Left kidney (tissue), 8 donors: ENCODE results near the gene ARMS2. TPM values are rescaled to one million over a fixed set of nuclear protein-coding genes. Genes with fewer than 3 reads are reported as not detected.

Experiments used
- DNase-seq: peaks from one replicate; pipeline ENCODE4 v3.0.0-alpha.2; 2013
- long read RNA-seq, 8 donors: transcript quantifications; one replicate each; lab custom pipeline, GENCODE V29; 2026
- polyA plus RNA-seq: library from polyadenylated mRNA; unstranded; fragments of 120-200 nt; gene quantifications from one replicate; pipeline ENCODE4 v1.2.1, GENCODE V29; 2013; ENCODE audit not compliant: insufficient read length

ARMS2 gene, protein sequence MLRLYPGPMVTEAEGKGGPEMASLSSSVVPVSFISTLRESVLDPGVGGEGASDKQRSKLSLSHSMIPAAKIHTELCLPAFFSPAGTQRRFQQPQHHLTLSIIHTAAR
- polyA plus RNA-seq, result 0.17 TPM
- long read RNA-seq, donor 1, result 0 reads
- long read RNA-seq, donor 2, result 0 reads
- long read RNA-seq, donor 3, result 0 reads
- long read RNA-seq, donor 4, result 0 reads
- long read RNA-seq, donor 5, result 0 reads
- long read RNA-seq, donor 6, result 0 reads
- long read RNA-seq, donor 7, result 0 reads
- long read RNA-seq, donor 8, result 0 reads

DNA sequence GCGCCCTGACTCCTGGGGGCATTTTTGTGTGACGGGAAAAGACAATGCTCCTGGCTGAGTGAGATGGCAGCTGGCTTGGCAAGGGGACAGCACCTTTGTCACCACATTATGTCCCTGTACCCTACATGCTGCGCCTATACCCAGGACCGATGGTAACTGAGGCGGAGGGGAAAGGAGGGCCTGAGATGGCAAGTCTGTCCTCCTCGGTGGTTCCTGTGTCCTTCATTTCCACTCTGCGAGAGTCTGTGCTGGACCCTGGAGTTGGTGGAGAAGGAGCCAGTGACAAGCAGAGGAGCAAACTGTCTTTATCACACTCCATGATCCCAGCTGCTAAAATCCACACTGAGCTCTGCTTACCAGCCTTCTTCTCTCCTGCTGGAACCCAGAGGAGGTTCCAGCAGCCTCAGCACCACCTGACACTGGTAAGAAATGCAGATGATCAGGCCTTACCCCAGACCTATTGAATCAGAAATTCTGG is at the start of gene ARMS2:
TSS of gene ARMS2 (plus strand) at position 51 of the 478 bp plus-strand sequence. CDS start at position 126, 75 bp downstream.
- no peak for DNase-seq

DNA sequence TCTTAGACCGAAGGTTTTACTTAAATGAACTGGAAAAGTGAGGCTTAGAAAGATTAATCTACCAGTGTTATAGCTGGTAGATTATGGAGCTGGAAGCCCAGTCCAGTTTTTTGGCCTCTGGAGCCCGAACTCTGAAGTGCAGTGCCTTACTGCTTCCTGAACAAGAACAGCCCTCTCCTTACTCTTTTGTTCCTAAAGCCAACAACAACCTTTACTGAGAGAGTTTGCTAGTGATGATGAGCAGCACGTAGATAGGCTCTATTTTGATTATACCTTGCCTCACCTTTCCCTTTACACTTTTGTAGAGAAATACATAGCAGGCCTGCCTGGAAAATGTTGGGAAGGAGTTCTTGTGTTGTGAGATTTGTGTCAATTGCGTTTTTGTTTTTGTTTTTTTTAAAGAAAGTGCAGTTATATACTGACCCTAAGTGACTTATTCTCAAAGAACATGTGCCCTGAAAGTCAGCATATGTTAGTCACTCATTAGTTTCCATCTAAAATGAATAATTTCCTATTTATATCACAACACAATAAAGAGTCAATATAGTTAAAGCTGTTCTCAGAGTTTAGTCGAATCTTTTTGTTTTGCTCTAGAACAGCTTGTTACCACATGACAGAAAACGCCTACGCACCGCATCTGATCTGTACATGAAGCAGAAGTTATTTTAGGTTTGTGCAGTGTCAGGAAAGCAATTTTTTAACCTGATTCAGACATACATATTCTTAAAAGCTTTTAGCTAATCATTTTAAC is 46.9 kb upstream of the ARMS2 start:
- no peak for DNase-seq

DNA sequence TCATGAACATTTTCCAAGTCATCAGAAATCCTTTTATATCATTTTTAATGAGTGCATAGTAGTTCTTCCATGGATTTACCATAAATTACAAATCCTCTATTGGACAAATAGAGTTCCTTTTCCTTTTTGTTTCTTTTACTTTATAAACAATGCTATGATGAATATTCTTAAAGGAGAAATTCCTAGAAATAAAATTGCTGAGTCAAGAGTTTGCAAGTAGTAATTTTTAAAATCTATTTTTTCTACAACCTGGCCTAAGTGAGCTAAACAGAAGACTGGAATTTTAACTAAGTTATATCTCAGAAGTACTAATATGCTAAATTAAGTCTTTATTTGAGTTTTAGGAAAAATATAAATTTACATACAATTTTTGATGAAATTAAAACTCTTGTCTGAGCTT is 41.1 kb upstream of the ARMS2 start:
- DNase-seq, result no peak

DNA sequence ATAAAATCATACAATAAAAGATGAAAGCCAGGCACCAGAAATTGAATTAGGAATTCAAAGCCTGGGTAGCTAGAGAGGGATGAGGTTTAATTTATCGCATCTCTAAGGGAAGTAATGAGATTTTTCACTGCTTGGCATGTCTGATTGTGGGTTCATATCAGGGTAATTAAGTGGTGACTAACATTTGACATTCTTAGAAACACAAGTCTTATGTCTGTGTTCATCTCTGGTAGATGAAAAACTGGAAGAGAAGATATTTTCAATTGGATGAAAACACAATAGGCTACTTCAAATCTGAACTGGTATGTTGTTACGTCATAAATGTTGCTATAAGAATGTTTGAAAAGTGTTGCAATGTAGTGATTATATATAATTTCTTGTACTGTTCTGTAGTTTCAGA is 36.8 kb upstream of the ARMS2 start:
- no peak for DNase-seq

DNA sequence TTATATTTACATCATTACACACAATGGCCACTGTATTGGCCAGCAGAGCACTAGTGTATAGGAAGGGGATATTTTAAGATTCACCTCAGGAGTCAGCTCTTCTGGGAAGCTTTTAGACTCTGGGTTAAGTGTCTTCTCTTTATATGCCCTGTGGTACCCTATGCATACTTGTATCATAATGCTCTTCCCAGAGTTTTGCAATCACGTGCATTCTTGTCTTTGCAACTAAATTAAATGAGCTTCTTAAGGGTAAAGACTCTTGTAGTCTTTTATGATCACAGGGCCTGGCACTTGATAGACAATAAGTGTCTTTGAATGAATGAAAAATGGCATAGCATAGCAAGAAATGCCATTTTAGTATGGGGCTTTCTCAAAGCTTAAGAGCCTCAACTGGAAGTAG is 35.4 kb upstream of the ARMS2 start:
- DNase-seq, result no peak

DNA sequence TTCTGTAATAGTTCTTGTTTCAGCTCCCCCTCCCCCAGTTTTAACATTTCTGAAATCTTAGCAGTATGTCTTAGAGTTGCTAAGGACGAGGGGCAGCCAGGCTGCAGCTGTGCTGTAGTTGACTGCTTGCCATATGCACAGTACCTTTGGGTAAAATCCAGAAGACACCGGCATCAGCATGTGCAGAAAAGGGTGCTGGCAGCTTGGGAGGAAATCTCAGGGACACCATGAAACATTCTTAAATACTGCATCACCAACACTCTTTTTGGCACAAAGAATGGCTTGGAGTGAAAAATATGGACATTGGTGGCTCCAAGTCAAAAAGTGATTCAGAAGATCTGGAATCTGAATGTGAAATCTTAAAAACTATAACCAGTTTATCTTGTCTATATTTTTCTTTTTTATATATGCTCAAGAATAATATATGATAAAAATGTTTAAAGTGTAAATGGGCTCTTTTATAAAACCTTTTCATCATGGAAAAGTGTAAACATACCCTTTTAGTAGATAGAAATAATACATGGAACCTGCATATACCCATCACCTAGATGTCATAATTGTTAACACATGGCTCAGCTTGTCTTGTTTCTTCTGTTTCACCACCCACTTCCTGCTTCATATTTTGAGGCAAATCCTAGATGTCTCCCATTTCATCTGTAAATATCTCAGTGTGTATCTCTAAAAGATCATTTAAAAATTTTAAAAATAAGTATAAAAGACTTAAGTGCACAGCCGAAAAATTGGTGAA is 34.4 kb upstream of the ARMS2 start:
- no peak for DNase-seq

DNA sequence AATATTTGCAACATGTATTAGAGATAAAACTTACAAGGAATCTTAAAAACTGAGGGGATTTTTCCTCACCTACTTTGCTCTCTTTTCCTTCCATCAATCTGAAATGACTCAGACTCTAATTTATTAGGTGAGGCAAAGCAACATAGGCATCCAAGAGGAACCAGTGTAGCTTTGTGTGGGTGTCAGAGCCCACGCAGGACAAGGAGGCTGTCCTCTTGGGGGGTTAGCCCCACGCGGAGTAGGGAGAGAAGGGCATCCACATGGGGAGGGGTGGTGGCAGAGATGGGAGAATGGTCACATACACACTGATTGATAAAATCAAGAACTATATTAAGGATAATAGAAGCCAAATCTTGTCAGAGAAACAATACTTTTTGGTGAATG is 33.8 kb upstream of the ARMS2 start:
- DNase-seq, result no peak

DNA sequence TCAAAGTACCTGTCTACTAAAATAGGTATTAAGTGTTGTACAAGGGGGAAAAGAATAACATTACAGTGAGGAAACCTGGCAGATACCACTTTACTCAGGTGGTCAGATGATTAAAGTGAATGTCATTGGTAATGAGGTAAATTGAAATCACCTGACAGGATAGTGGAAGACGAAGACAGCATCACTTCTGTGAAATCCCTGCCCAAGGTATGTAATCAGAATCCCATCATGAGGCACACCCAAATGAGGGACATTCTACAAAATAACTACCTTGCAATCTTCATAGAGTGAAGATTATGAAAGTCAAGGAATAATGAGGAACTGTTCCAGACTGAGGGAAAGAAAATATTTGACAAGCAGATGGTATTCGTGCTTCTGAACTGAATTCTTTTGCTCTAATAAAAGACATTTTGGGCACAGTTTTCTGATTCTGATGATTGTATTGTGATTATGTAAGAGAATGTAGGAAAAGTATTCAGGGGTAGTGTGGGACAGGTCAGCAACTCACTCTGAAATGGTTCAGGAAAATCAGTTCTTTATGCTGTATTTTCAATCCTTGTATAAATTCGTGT is 33.3 kb upstream of the ARMS2 start:
- no peak for DNase-seq

DNA sequence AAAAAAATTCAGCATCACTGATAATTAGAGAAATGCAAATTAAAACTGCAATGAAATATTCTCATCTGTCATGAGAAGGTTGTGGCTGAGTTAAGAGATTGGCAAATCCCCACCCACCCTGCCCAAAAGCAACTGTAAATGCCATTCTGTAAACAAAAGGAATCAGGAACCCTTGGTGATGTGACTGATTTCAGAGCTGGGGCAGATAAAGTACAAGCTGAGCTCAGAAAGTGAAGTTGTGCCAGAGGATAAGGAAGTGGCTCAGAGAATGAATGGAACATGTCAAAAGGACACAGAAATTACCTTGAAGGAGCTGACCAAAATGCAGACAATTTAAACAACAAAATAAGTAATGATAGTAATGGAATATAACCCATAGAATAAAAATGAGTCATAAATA is 32.7 kb upstream of the ARMS2 start:
- no peak for DNase-seq

DNA sequence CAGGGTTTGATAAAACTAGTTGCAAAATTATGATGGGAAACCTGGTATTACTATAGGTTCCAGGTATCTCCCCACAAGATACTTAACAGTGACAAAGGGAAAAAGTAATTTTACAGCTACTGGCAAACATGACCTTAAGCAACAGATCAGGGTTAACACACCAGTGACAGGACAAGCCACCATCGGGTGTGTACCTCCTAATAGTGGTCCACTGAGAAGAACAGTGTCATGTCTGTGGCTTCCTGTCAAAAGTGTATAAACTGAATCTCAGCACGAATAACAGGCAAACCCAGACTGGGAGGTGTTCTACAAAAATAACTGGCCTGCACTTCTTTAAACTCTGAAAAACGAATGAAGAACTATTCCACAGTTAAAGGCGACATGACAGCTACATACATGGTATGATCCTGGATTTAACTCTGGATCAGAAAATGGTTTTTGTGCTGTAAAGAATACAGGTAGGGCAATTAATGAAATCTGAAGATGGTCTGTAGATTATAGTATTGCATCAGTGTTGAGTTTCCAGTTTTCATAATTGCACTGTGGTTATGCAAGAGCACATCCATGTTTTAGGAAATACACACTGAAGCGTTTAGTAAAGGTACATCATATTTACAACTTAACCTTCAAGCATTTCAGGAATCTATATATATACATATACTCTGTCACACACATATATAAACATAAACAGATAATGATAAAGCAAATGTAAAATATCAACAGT is 32.0 kb upstream of the ARMS2 start:
- no peak for DNase-seq

DNA sequence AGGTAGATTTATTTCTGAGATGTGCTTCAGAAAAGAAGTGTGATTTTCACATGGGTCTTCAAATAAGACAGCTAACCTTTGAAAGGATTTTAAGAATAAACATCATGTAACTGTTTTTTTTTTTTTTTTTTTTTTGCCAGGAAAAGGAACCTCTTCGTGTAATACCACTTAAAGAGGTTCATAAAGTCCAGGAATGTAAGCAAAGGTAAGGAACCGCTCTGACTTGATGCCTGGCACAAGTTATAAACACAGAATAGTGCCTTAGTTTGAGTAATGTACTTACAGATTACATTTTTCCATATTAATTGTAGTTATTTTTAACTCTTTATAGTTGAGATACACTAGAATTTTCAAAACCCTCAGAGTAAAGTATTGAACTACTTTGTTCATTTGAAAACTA is 30.4 kb upstream of the ARMS2 start:
- DNase-seq, result no peak

DNA sequence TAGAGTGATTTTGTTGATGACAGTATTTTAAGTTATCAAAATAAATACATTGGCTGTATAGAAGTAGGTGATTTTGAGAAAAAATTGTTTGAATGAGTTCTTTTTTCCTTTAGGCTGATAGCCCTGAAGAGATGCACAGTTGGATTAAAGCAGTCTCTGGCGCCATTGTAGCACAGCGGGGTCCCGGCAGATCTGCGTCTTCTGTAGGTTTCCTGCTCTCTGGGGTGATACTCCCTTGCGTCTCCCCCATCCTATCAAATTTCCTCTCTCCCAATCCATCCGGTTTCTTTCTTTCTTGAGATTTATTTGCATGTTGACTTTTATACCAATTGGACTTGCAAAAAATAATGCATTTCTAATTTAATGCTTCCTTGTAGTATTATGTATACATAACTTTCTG is 27.6 kb upstream of the ARMS2 start:
- DNase-seq, result no peak

DNA sequence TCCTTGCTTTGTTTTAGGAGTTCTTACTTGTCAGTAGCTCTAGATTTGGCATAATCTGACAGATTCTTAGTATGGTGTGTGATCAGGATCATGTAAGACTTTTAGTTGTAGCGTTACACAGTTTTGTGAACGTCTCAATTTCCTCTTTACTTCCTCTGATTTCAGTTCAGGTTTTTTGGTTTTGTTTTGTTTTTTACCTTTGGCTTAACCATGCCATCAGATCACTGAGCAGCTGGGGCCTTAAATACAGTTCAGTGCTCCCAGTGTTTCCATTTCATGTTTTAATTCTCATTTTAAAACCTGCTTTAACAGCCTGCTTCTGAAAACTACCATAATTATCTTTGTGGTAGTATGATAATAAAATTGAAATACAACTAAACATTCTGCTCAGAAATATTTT is 27.2 kb upstream of the ARMS2 start:
- DNase-seq, result no peak

DNA sequence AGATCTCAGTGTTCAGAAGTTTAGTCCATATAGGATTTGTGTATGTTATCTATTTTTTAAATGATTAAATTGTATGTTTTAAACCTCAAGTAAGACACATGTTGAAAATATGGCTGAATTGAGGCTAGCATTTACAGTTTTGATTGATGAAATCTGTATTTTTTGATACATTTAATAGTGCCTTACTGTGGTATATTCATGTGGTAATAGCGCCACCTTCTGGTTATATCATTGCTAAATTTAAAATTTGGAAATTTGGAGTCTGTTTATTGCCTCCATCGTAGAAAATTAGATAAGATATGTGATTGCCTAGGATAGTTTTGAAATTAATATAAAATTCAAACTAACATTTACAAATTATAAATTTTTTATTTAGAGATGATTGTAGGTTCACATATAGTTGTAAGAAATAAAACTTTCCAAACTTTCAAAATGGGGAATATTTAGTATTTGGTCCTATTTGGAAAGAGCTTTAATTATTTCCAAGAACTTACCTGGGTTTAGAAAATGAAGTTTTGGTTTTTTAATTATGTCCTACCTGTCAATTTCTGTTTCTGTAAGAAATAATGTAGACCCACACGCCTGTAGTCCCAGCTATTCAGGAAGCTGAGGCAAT is 19.1 kb upstream of the ARMS2 start:
- peak; percentile 26 for DNase-seq

DNA sequence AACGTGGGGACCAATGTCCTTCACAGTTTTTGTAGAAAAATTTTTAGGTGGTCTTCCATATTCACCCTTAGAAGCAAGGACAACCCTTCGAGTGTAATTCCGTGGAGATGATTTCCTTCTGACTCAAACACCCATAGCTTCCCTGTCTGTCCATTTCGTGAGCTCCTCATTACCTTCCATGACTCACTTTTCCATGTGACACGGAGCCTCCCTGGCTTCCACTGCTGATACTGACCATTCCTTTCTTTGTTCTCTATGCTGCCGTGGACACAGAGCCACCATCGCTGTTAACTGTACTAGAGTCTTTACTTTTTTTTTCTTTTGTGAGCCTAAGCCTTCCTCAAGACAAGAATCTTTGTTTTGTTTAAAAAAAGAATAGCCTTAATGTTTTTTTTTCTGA is 12.5 kb upstream of the ARMS2 start:
- DNase-seq, result no peak

DNA sequence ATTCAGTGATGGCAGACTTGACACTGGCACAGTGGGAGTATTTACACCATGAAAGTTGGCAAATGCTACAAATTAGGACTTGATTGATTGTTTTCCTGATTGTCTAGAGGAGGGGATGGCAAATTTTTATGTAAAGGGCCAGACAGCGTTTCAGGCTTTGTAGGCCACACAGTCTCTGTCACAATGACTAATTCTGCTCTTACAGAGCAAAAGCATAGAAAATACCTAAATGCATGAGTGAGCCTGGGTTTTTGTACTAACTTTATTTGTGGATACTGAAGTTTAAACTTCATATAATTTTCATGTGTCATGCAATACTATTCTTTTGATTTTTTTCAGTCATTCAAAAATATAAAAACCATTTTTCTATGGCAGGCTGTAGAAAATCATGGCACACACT is 9.0 kb upstream of the ARMS2 start:
- DNase-seq, result no peak

DNA sequence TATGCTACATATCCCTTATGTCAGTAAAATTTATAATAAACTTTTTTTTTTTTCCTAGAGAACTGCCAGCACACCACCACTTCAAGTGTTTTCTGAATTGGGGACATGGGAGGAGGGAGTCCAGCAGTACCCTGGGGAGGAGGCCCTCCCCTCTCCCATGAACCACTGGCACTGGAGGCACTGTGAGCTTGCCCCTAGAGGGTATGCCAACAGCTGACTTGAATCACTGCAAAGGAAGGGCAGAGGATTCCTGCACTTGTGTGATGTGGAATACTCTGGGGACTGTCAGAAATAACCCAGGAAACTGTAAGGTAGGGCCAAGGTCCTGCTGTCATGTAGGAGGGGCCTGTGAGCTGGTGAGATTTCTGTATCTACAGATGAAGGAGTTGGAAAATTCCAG is 8.5 kb upstream of the ARMS2 start:
- DNase-seq, result no peak

DNA sequence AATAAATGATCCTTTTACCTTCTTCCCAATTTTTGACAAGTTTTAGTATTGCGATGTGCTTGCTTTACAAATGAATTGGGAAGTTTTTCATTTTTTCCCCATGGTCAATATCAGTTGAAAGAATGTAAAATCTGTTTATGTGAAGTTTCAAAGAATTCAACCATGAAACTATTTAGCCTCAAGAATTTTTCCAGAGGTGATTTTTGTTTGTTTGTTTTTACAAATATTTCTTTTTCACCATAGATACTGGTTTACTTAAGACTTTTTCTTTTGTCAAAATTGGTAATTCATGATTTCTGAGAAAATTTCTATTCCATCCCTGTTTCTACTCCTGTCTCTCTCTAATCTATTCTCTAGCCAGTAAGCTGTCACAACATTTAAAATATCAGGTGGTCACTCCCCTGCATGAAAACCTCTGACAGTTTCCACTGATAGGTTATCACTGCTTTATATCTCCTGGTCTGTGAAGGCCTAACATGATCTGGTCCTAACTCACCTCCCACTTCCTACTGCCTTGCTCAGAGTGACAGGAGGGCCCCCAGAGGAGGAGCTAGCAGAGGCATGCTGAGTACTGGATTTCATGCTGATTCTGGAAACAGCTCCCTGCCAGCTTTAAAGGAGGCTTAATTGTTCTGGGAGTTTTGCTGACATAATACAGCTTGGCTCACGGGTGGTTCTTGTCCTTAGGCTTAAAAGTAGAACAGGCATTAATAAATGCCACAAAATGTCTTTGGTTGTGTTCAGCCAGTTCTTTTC is 7.6 kb upstream of the ARMS2 start:
- no peak for DNase-seq

DNA sequence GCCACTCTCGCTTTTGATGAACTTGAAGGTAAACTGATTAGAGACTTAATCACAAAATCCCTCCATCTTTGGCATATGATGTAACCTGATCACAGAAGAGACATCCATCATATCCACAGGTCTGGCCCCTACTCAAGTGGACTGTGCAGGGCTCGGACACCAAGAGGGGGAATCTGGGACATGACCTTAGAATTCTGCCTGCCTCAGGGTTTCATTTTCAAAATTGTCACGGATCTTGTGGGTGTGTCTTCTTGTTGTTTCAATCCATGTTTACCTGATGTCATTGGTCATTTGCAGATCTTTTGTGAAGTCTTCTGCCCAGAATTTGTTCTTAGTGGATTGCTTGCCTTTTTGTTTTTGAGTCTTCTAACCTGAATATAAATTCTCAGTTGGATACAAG is 5.9 kb upstream of the ARMS2 start:
- DNase-seq, result no peak

DNA sequence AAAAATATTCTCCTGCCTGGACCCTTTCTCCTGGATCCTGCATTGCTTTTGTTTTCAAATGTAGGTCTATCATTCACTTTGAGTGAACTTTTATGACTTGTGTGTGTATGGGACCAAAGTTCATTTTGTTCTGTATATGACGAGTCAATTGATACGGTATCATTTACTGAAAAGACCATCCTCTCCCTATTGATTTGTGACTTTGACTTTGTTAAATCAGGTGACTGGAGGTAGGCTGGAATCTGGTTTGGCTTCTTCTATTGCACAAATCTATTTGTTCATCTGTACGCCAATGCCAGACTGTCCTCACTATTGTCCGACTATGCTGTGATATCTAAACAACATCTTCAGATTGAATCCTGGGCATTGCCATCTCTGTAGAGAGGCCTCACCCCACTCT is 5.3 kb upstream of the ARMS2 start:
- DNase-seq, result no peak
